ENCODE measurements around the gene SRGAP2C.
"Not testable (repeated sequence)": the region's sequence is repeated elsewhere in the genome, so short reads cannot be mapped to it uniquely, and the experiment has no call there.

The SRGAP2C gene

GRCh38 chr1:121269309-121269708, 84.5 kb downstream of the SRGAP2C start:
- H3K9ac ChIP-seq (ENCODE audit: low read length); H3K4me1 ChIP-seq (ENCODE audit: control insufficient read depth, insufficient read depth, low read length); DNase-seq (ENCODE audit: low read depth); H3K36me3 ChIP-seq (ENCODE audit: control insufficient read depth, insufficient read depth, low read length, severe bottlenecking); H3K27me3 ChIP-seq (replicated peaks; ENCODE audit: control insufficient read depth, insufficient read depth, low read length); H3K9me3 ChIP-seq (ENCODE audit: control insufficient read depth, low read length); H3K4me3 ChIP-seq (ENCODE audit: low read length): not testable (repeated sequence)

GRCh38 chr1:121269973-121270372, 85.2 kb downstream of the SRGAP2C start:
- not testable (repeated sequence) for H3K9ac ChIP-seq (ENCODE audit: low read length); H3K4me3 ChIP-seq (ENCODE audit: low read length); H3K4me1 ChIP-seq (ENCODE audit: control insufficient read depth, insufficient read depth, low read length); H3K36me3 ChIP-seq (ENCODE audit: control insufficient read depth, insufficient read depth, low read length, severe bottlenecking); DNase-seq (ENCODE audit: low read depth); H3K27me3 ChIP-seq (replicated peaks; ENCODE audit: control insufficient read depth, insufficient read depth, low read length); H3K9me3 ChIP-seq (ENCODE audit: control insufficient read depth, low read length)

- not testable (repeated sequence) for H3K36me3 ChIP-seq (ENCODE audit: control insufficient read depth, insufficient read depth, low read length, severe bottlenecking); H3K4me1 ChIP-seq (ENCODE audit: control insufficient read depth, insufficient read depth, low read length); DNase-seq (ENCODE audit: low read depth); H3K9ac ChIP-seq (ENCODE audit: low read length); H3K27me3 ChIP-seq (replicated peaks; ENCODE audit: control insufficient read depth, insufficient read depth, low read length); H3K9me3 ChIP-seq (ENCODE audit: control insufficient read depth, low read length); H3K4me3 ChIP-seq (ENCODE audit: low read length)
Observed at GRCh38 chr1:121271143-121271715, 86.5 kb downstream of the SRGAP2C start.

- H3K9ac ChIP-seq (ENCODE audit: low read length); H3K4me1 ChIP-seq (ENCODE audit: control insufficient read depth, insufficient read depth, low read length); H3K36me3 ChIP-seq (ENCODE audit: control insufficient read depth, insufficient read depth, low read length, severe bottlenecking); DNase-seq (ENCODE audit: low read depth); H3K9me3 ChIP-seq (ENCODE audit: control insufficient read depth, low read length); H3K4me3 ChIP-seq (ENCODE audit: low read length); H3K27me3 ChIP-seq (replicated peaks; ENCODE audit: control insufficient read depth, insufficient read depth, low read length): not testable (repeated sequence)
Observed at GRCh38 chr1:121275435-121275834, 90.7 kb downstream of the SRGAP2C start.

- not testable (repeated sequence) for H3K36me3 ChIP-seq (ENCODE audit: control insufficient read depth, insufficient read depth, low read length, severe bottlenecking); H3K9ac ChIP-seq (ENCODE audit: low read length); DNase-seq (ENCODE audit: low read depth); H3K4me1 ChIP-seq (ENCODE audit: control insufficient read depth, insufficient read depth, low read length); H3K9me3 ChIP-seq (ENCODE audit: control insufficient read depth, low read length); H3K4me3 ChIP-seq (ENCODE audit: low read length); H3K27me3 ChIP-seq (replicated peaks; ENCODE audit: control insufficient read depth, insufficient read depth, low read length)
Observed at GRCh38 chr1:121278202-121278601, 93.4 kb downstream of the SRGAP2C start.

GRCh38 chr1:121278777-121279547, 94.2 kb downstream of the SRGAP2C start:
- H3K9me3 ChIP-seq (ENCODE audit: control insufficient read depth, low read length); H3K4me1 ChIP-seq (ENCODE audit: control insufficient read depth, insufficient read depth, low read length); H3K36me3 ChIP-seq (ENCODE audit: control insufficient read depth, insufficient read depth, low read length, severe bottlenecking); H3K4me3 ChIP-seq (ENCODE audit: low read length); H3K27me3 ChIP-seq (replicated peaks; ENCODE audit: control insufficient read depth, insufficient read depth, low read length); H3K9ac ChIP-seq (ENCODE audit: low read length): not testable (repeated sequence)
- peak; percentile 0 for DNase-seq (ENCODE audit: low read depth)

GRCh38 chr1:121279548-121279898, 94.7 kb downstream of the SRGAP2C start:
- H3K9me3 ChIP-seq (ENCODE audit: control insufficient read depth, low read length); H3K4me3 ChIP-seq (ENCODE audit: low read length); H3K27me3 ChIP-seq (replicated peaks; ENCODE audit: control insufficient read depth, insufficient read depth, low read length); H3K4me1 ChIP-seq (ENCODE audit: control insufficient read depth, insufficient read depth, low read length); H3K9ac ChIP-seq (ENCODE audit: low read length); H3K36me3 ChIP-seq (ENCODE audit: control insufficient read depth, insufficient read depth, low read length, severe bottlenecking); DNase-seq (ENCODE audit: low read depth): not testable (repeated sequence)

- H3K27me3 ChIP-seq (replicated peaks; ENCODE audit: control insufficient read depth, insufficient read depth, low read length); H3K9me3 ChIP-seq (ENCODE audit: control insufficient read depth, low read length); H3K36me3 ChIP-seq (ENCODE audit: control insufficient read depth, insufficient read depth, low read length, severe bottlenecking); DNase-seq (ENCODE audit: low read depth); H3K4me3 ChIP-seq (ENCODE audit: low read length); H3K4me1 ChIP-seq (ENCODE audit: control insufficient read depth, insufficient read depth, low read length); H3K9ac ChIP-seq (ENCODE audit: low read length): not testable (repeated sequence)
Observed at GRCh38 chr1:121280699-121281317, 96.0 kb downstream of the SRGAP2C start.

GRCh38 chr1:121281480-121281879, 96.7 kb downstream of the SRGAP2C start:
- H3K36me3 ChIP-seq (ENCODE audit: control insufficient read depth, insufficient read depth, low read length, severe bottlenecking); H3K9ac ChIP-seq (ENCODE audit: low read length); H3K27me3 ChIP-seq (replicated peaks; ENCODE audit: control insufficient read depth, insufficient read depth, low read length); H3K9me3 ChIP-seq (ENCODE audit: control insufficient read depth, low read length); H3K4me1 ChIP-seq (ENCODE audit: control insufficient read depth, insufficient read depth, low read length); H3K4me3 ChIP-seq (ENCODE audit: low read length); DNase-seq (ENCODE audit: low read depth): not testable (repeated sequence)

- H3K9me3 ChIP-seq (ENCODE audit: control insufficient read depth, low read length); H3K27me3 ChIP-seq (replicated peaks; ENCODE audit: control insufficient read depth, insufficient read depth, low read length); H3K4me3 ChIP-seq (ENCODE audit: low read length); H3K4me1 ChIP-seq (ENCODE audit: control insufficient read depth, insufficient read depth, low read length); H3K36me3 ChIP-seq (ENCODE audit: control insufficient read depth, insufficient read depth, low read length, severe bottlenecking); H3K9ac ChIP-seq (ENCODE audit: low read length): not testable (repeated sequence)
- peak; percentile 16 for DNase-seq (ENCODE audit: low read depth)
Observed at GRCh38 chr1:121283587-121284180, 98.9 kb downstream of the SRGAP2C start.

GRCh38 chr1:121292590-121292989, 107.8 kb downstream of the SRGAP2C start:
- not testable (repeated sequence) for H3K9ac ChIP-seq (ENCODE audit: low read length); H3K27me3 ChIP-seq (replicated peaks; ENCODE audit: control insufficient read depth, insufficient read depth, low read length); H3K36me3 ChIP-seq (ENCODE audit: control insufficient read depth, insufficient read depth, low read length, severe bottlenecking); H3K9me3 ChIP-seq (ENCODE audit: control insufficient read depth, low read length); H3K4me1 ChIP-seq (ENCODE audit: control insufficient read depth, insufficient read depth, low read length); H3K4me3 ChIP-seq (ENCODE audit: low read length); DNase-seq (ENCODE audit: low read depth)

All from adipocyte (in vitro differentiated cells).